WTC11 (cell line): ENCODE results near the gene PSKH1.

Experiments
- ATF2 ChIP-seq: sonication (generic); formaldehyde crosslinking; IDR thresholded peaks from 2 replicates; pipeline ENCODE4 v1.8.1; 2022; ENCODE audit warnings: low read depth, missing genetic modification reagents, borderline replicate concordance
- ATF3 ChIP-seq: sonication (generic); formaldehyde crosslinking; conservative IDR thresholded peaks from 2 replicates; pipeline ENCODE4 v1.8.1; 2022; ENCODE audit warnings: mild to moderate bottlenecking, missing genetic modification reagents
- CTCF ChIP-seq: fragments of 200-600 bp; IDR thresholded peaks from 2 replicates; pipeline ENCODE4 v1.8.0; 2022; ENCODE audit warnings: antibody characterized with exemption
- MAX ChIP-seq: sonication (generic); formaldehyde crosslinking; IDR thresholded peaks from 2 replicates; pipeline ENCODE4 v1.8.0; 2022; ENCODE audit warnings: mild to moderate bottlenecking, missing genetic modification reagents
- NR2C2 ChIP-seq: sonication (generic); formaldehyde crosslinking; IDR thresholded peaks from 2 replicates; pipeline ENCODE4 v1.8.0; 2022; ENCODE audit warnings: mild to moderate bottlenecking, missing genetic modification reagents
- TCF7 ChIP-seq: sonication (generic); formaldehyde crosslinking; IDR thresholded peaks from 2 replicates; pipeline ENCODE4 v1.8.0; 2022; ENCODE audit warnings: mild to moderate bottlenecking, low read depth, missing genetic modification reagents, moderate library complexity
- TEAD4 ChIP-seq: sonication (generic); formaldehyde crosslinking; IDR thresholded peaks from 2 replicates; pipeline ENCODE4 v1.8.0; 2022; ENCODE audit warnings: mild to moderate bottlenecking, missing genetic modification reagents
- ZMAT4 ChIP-seq: fragments of 250-450 bp; sonication (Bioruptor Pico); IDR thresholded peaks from 2 replicates; pipeline ENCODE4 v1.9.0; 2021; ENCODE audit warnings: mild to moderate bottlenecking
- ZNF121 ChIP-seq: sonication (generic); formaldehyde crosslinking; IDR thresholded peaks from 2 replicates; pipeline ENCODE4 v1.8.0; 2023; ENCODE audit warnings: missing genetic modification reagents

GRCh38 chr16:67886387-67886786, 6.7 kb upstream of the PSKH1 start:
- no peak for TF ChIP-seq CTCF
- TF ChIP-seq ZMAT4 (CRISPR knock-in tag), result no peak
- no peak for TF ChIP-seq NR2C2 (CRISPR knock-in tag)
- TF ChIP-seq ATF3, result no peak
- TF ChIP-seq ATF2 (CRISPR knock-in tag), result no peak
- TF ChIP-seq ZNF121 (CRISPR knock-in tag), result no peak
- no peak for TF ChIP-seq MAX
- TF ChIP-seq TEAD4 (CRISPR knock-in tag), result no peak
- TF ChIP-seq TCF7 (CRISPR knock-in tag), result no peak
